Gastroesophageal sphincter (tissue), 4 donors: ENCODE data around the gene ARFIP1. TPM values are rescaled to one million over a fixed set of nuclear protein-coding genes. Genes with fewer than 3 reads are reported as not detected.

ENCODE experiments used
- ATAC-seq: fragments of 150-250 bp; one replicate; pipeline ENCODE4 v1.9.1; 2016; ENCODE audit warnings: mild to moderate bottlenecking, moderate library complexity
- H3K27ac ChIP-seq, 4 donors: fragments of 200-600 bp; sonication (generic) in 3 of 4; 1 replicate in 3 of 4; 2 replicates in 1 of 4; pipeline ENCODE4 v1.5.1; 2016 to 2019
- H3K27me3 ChIP-seq: fragments of 200-600 bp; sonication (generic); one replicate; pipeline ENCODE4 v1.5.1; 2019
- H3K36me3 ChIP-seq, 2 donors: fragments of 200-600 bp; sonication (generic); one replicate each; pipeline ENCODE4 v1.5.1; 2019; ENCODE audit warnings: control low read depth in 1 of 2
- H3K4me1 ChIP-seq, 3 donors: fragments of 200-600 bp; sonication (generic); 1 replicate in 2 of 3; 2 replicates in 1 of 3; pipeline ENCODE4 v1.5.1; 2016 to 2019; ENCODE audit warnings: control low read depth in 2 of 3
- H3K4me3 ChIP-seq, 2 donors: fragments of 200-600 bp; sonication (generic); one replicate each; pipeline ENCODE4 v1.5.1; 2019; ENCODE audit warnings: mild to moderate bottlenecking in 1 of 2, moderate library complexity in 1 of 2
- H3K9me3 ChIP-seq, 3 donors: fragments of 200-600 bp; sonication (generic); one replicate each; pipeline ENCODE4 v1.5.1; 2017 to 2019; ENCODE audit warnings: control low read depth in 2 of 3
- CTCF ChIP-seq, 4 experiments: fragments of 200-600 bp in 2 of 4; fragments of 450-650 bp in 2 of 4; sonication (generic) in 1 of 4; IDR thresholded peaks; one replicate each; pipeline ENCODE4 v1.5.1; 2017 to 2019; ENCODE audit warnings: antibody characterized with exemption in 4 of 4, mild to moderate bottlenecking in 2 of 4, moderate library complexity in 2 of 4
- EP300 ChIP-seq: sonication (generic); formaldehyde crosslinking; IDR thresholded peaks from one replicate; pipeline ENCODE4 v1.6.1; 2017; ENCODE audit warnings: antibody characterized with exemption, mild to moderate bottlenecking
- POLR2A ChIP-seq, 2 donors: fragments of 450-650 bp; IDR thresholded peaks; one replicate each; pipeline ENCODE4 v1.6.1; 2017; ENCODE audit warnings: antibody characterized with exemption in 2 of 2, mild to moderate bottlenecking in 2 of 2, moderate library complexity in 1 of 2
- POLR2AphosphoS5 ChIP-seq: sonication (generic); formaldehyde crosslinking; IDR thresholded peaks from one replicate; pipeline ENCODE4 v1.6.1; 2017; ENCODE audit warnings: antibody characterized with exemption
- WGBS, 2 donors: methylation state at CpG; one replicate each; pipeline ENCODE4 v1.1.5; 2018; ENCODE audit warnings: low coverage in 1 of 2; 5-methylcytosine and 5-hydroxymethylcytosine counted together
- total RNA-seq, 4 donors: library from RNA; depleted of rRNA; stranded (reverse); fragments of >200 nt; gene quantifications; one replicate each; pipeline ENCODE4 v1.1.0, GENCODE V29; 2016

The ARFIP1 gene
- total RNA-seq, 4 donors from 2014 or later, result 26.6 to 34.9 (median 29.5) TPM

- ATAC-seq, result no peak
- Histone ChIP-seq H3K27me3 (no peaks in the 10 kb centered on the region), H3K4me3 (no peak overlapping the region), H3K4me1 (no peaks in the 10 kb centered on the region), H3K27ac (no peak overlapping the region), H3K36me3 (peaks cover 0 to 50% of the 10 kb centered on the region in 2 donors), H3K9me3 (no peaks in the 10 kb centered on the region)
- TF ChIP-seq POLR2AphosphoS5 (no peak), POLR2A (IDR thresholded peaks at IDR 0.05) (no peak), CTCF (IDR thresholded peaks at IDR 0.05) (no peak), EP300 (no peak)
- 94 to 95% methylated on average over 4 of the region's 4 CpGs for WGBS, 2 donors
Measured at GRCh38 chr4:152909901-152910300, 130.1 kb downstream of the ARFIP1 start.

- Histone ChIP-seq H3K27me3 (no peaks in the 10 kb centered on the region), H3K4me3 (no peak overlapping the region), H3K9me3 (no peaks in the 10 kb centered on the region), H3K36me3 (peaks cover 0 to 50% of the 10 kb centered on the region in 2 donors), H3K4me1 (no peaks in the 10 kb centered on the region), H3K27ac (no peak overlapping the region)
- no peak for ATAC-seq
- TF ChIP-seq POLR2A (IDR thresholded peaks at IDR 0.05) (no peak), EP300 (no peak), CTCF (IDR thresholded peaks at IDR 0.05) (no peak), POLR2AphosphoS5 (no peak)
- 73 to 88% methylated on average over 3 of the region's 3 CpGs for WGBS, 2 donors
Measured at GRCh38 chr4:152910521-152910920, 130.8 kb downstream of the ARFIP1 start.

GRCh38 chr4:152917543-152918395, 138.0 kb downstream of the ARFIP1 start:
- TF ChIP-seq POLR2AphosphoS5 (no peak), EP300 (no peak), POLR2A (IDR thresholded peaks at IDR 0.05) (no peak), CTCF (IDR thresholded peaks at IDR 0.05) (no peak)
- no peak for ATAC-seq
- Histone ChIP-seq H3K27ac (no peak overlapping the region), H3K27me3 (no peaks in the 10 kb centered on the region), H3K36me3 (peaks cover 0 to 15% of the 10 kb centered on the region in 2 donors), H3K9me3 (no peaks in the 10 kb centered on the region), H3K4me1 (no peaks in the 10 kb centered on the region), H3K4me3 (no peak overlapping the region)
- 83 to 93% methylated on average over 3 of the region's 3 CpGs for WGBS, 2 donors

GRCh38 chr4:152919826-152920225, 140.1 kb downstream of the ARFIP1 start:
- no peak for ATAC-seq
- peaks cover 0 to 11% of the 10 kb centered on the region in 2 donors for H3K36me3 ChIP-seq
- H3K27ac ChIP-seq, result no peak overlapping the region
- H3K4me3 ChIP-seq, result no peak overlapping the region
- H3K27me3 ChIP-seq, result no peaks in the 10 kb centered on the region
- WGBS, 2 donors, result 100% methylated on average over 2 of the region's 2 CpGs; no CpG with 5 or more reads in 1 of the 2 donors
- no peaks in the 10 kb centered on the region for H3K4me1 ChIP-seq
- no peaks in the 10 kb centered on the region for H3K9me3 ChIP-seq
- no peak for TF ChIP-seq POLR2A (IDR thresholded peaks at IDR 0.05)
- no peak for TF ChIP-seq POLR2AphosphoS5
- no peak for TF ChIP-seq EP300
- TF ChIP-seq CTCF (IDR thresholded peaks at IDR 0.05), result no peak

- Histone ChIP-seq H3K27ac (no peak overlapping the region), H3K27me3 (no peaks in the 10 kb centered on the region), H3K4me3 (no peak overlapping the region), H3K9me3 (no peaks in the 10 kb centered on the region), H3K4me1 (no peaks in the 10 kb centered on the region), H3K36me3 (peaks cover 0 to 11% of the 10 kb centered on the region in 2 donors)
- WGBS, 2 donors, result 26 to 61% methylated on average over 1 of the region's 1 CpG
- TF ChIP-seq POLR2AphosphoS5, result no peak
- TF ChIP-seq EP300, result no peak
- no peak for TF ChIP-seq CTCF (IDR thresholded peaks at IDR 0.05)
- ATAC-seq, result no peak
Measured at GRCh38 chr4:152920768-152921167, 141.0 kb downstream of the ARFIP1 start.
